Measurements from ENCODE around the gene ITGB1BP1.

ITGB1BP1 gene

DNA sequence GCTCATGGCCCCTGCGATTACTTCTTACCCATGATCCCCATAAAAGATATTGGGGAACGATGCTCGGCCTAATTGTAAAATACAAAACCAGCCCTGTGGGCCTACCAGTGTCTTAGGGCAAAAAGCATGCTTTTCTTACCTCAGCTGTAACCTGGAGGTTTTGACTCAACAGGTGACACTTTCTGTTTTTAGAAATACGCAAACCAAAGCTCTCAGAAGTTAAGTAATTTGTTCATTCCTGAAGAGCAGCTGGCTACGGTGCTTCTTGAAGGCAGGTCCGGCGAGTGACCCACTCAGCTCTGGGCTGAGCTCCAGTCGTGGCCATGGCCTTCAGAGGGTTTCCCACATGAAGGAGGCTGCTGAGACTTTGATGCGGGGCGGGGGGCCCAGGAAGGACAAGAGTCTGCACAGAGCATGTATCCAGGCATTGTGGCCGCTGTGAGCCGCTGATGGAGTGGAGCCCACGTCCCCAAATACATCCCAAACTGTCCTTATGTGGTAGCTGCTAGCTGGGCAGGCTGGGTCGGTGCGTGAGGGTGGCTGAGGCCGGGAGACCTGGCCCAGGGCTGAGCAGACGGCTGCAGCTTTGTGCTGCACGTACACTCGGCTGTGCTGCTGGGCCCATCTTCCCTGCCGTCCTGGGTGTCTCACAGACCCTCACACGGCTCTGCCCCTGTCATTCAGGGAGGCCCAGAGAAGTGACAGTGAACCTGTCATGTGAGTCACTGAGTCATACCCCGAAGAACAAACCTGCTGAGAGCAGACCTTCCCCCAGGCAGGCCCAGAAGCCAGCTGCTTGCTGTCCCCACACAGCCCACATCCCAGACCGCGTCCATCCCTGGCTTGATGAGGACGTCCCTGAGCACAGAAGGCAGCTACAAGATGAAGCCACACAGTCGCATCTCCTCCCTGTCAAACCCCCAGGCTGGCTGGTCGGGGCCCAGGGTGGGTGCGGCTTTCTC lies 34.1 kb downstream of the ITGB1BP1 start:
- H3K9me3 ChIP-seq = no peaks in the 10 kb centered on the region
- TF ChIP-seq, protein P1, sequence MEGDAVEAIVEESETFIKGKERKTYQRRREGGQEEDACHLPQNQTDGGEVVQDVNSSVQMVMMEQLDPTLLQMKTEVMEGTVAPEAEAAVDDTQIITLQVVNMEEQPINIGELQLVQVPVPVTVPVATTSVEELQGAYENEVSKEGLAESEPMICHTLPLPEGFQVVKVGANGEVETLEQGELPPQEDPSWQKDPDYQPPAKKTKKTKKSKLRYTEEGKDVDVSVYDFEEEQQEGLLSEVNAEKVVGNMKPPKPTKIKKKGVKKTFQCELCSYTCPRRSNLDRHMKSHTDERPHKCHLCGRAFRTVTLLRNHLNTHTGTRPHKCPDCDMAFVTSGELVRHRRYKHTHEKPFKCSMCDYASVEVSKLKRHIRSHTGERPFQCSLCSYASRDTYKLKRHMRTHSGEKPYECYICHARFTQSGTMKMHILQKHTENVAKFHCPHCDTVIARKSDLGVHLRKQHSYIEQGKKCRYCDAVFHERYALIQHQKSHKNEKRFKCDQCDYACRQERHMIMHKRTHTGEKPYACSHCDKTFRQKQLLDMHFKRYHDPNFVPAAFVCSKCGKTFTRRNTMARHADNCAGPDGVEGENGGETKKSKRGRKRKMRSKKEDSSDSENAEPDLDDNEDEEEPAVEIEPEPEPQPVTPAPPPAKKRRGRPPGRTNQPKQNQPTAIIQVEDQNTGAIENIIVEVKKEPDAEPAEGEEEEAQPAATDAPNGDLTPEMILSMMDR (IDR thresholded peaks at IDR 0.05) = no peak
- no peak overlapping the region for H3K4me3 ChIP-seq (ENCODE audit: low read depth in 1 of 2, low read length in 1 of 2)
- H3K4me1 ChIP-seq (ENCODE audit: control insufficient read depth in 1 of 2, insufficient read depth in 1 of 2, low read depth in 1 of 2, low read length in 1 of 2) = no peaks in the 10 kb centered on the region
- H3K36me3 ChIP-seq = no peaks in the 10 kb centered on the region
- no peaks in the 10 kb centered on the region for H3K27me3 ChIP-seq
- no peak overlapping the region for H3K27ac ChIP-seq

DNA sequence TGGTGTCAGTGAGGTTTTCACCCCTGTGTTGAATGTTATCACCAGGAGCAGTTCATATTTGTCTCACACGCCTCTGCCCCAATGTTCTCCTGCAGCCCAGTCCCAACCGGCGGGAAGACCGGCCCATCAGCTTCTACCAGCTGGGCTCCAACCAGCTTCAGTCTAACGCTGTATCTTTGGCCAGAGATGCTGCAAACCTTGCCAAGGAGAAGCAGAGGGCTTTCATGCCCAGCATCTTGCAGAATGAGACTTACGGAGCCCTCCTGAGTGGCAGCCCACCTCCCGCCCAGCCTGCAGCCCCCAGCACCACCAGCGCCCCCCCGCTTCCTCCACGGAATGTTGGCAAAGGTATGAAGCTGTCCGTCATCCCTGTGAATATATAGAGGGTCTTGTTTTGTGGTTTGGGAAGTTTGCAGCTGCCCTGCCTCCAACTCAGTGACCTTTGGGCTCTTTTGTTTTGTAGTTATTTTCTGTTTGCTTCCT lies 35.1 kb downstream of the ITGB1BP1 start:
- Histone ChIP-seq H3K4me3 (ENCODE audit: low read depth in 1 of 2, low read length in 1 of 2) (no peak overlapping the region), H3K36me3 (no peaks in the 10 kb centered on the region), H3K27me3 (no peaks in the 10 kb centered on the region), H3K9me3 (no peaks in the 10 kb centered on the region), H3K4me1 (ENCODE audit: control insufficient read depth in 1 of 2, insufficient read depth in 1 of 2, low read depth in 1 of 2, low read length in 1 of 2) (no peaks in the 10 kb centered on the region), H3K27ac (no peak overlapping the region)
- TF ChIP-seq, protein P1 (IDR thresholded peaks at IDR 0.05) = no peak

DNA sequence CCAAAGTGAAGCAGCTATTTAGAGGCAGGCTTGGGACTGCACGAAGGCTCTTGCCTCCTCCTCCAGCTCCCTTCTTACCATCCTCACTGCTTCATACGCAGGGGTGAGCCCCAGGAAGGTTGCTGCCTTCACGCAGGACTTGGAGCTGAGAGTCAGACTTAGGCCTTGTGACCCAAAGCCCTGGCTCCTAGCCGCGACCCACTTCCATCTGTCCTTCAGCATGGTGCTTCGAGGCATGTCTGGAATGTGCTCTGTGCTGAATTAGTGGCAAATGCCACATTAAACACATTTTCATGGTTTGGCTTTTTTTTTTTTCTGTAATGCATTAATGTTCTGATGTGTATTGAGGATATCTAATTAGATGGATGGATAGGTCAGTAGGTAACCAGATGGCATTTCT lies 37.5 kb downstream of the ITGB1BP1 start:
- Histone ChIP-seq H3K4me1 (ENCODE audit: control insufficient read depth in 1 of 2, insufficient read depth in 1 of 2, low read depth in 1 of 2, low read length in 1 of 2) (no peaks in the 10 kb centered on the region), H3K9me3 (no peaks in the 10 kb centered on the region), H3K27ac (no peak overlapping the region), H3K36me3 (no peaks in the 10 kb centered on the region), H3K27me3 (no peaks in the 10 kb centered on the region), H3K4me3 (ENCODE audit: low read depth in 1 of 2, low read length in 1 of 2) (no peak overlapping the region)
- TF ChIP-seq, protein P1 (IDR thresholded peaks at IDR 0.05) = no peak

DNA sequence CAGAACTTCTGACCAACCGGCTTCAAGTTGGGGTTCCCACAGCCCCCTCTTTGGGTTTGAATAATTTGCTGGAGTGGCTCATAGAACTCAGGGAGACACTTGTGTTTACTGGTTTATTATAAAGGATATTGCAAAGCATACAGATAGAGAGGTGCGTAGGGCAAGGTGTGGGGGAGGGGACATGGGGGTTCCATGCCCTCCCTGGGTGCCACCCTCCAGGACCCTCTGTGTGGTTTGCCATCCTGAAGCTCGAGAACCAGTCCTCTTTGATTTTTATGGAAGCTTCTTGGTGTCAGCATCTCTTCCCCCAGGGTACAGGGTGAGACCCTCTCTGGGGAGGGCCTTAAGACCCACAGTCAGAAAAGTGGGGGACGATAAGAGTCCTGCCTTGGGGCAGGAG lies 38.8 kb downstream of the ITGB1BP1 start:
- Histone ChIP-seq H3K9me3 (no peaks in the 10 kb centered on the region), H3K27ac (no peak overlapping the region), H3K27me3 (no peaks in the 10 kb centered on the region), H3K4me1 (ENCODE audit: control insufficient read depth in 1 of 2, insufficient read depth in 1 of 2, low read depth in 1 of 2, low read length in 1 of 2) (no peaks in the 10 kb centered on the region), H3K36me3 (no peaks in the 10 kb centered on the region), H3K4me3 (ENCODE audit: low read depth in 1 of 2, low read length in 1 of 2) (no peak overlapping the region)
- TF ChIP-seq, protein P1 (IDR thresholded peaks at IDR 0.05) = no peak

DNA sequence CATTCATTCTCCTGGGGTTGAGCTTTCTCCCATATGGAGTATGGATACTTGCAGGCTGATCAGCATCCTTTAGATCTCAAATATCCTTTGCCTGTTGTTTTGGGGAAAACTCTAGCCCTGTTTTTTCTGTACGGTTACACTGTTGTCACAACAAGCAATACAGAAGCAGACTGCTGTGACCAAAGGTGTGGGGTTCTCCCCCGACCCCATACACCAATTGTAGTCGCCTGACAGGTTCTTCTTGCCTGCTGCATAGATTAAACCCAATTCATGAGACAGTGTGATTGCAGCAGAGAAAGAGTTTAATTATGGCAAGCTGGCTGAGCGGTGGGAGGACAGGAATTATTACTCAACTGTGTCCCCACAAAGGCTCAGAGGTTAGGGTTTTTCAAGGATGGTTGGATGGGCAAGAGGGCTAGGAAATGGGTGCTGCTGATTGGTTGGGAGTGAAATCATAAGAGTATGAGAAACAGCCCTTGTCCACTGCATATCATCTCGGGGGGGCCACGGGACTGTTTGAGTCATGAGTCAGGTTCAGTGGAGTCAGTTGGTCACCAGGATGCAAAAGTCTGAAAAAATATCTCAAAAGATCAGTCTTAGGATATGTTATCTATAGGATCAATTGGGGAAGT lies 40.6 kb downstream of the ITGB1BP1 start:
- TF ChIP-seq, protein P1 (IDR thresholded peaks at IDR 0.05) = no peak
- no peaks in the 10 kb centered on the region for H3K36me3 ChIP-seq
- H3K4me3 ChIP-seq (ENCODE audit: low read depth in 1 of 2, low read length in 1 of 2) = no peak overlapping the region
- H3K4me1 ChIP-seq (ENCODE audit: control insufficient read depth in 1 of 2, insufficient read depth in 1 of 2, low read depth in 1 of 2, low read length in 1 of 2) = no peaks in the 10 kb centered on the region
- no peak overlapping the region for H3K27ac ChIP-seq
- H3K27me3 ChIP-seq = no peaks in the 10 kb centered on the region
- no peaks in the 10 kb centered on the region for H3K9me3 ChIP-seq

Data from neutrophil (primary cell).